Neural cell (in vitro differentiated cells): ENCODE measurements around the gene USP53.

Experiments
- CTCF ChIP-seq: fragments of 450-650 bp; IDR thresholded peaks from 2 replicates; pipeline ENCODE4 v1.5.1; 2014; ENCODE audit warnings: antibody characterized with exemption, mild to moderate bottlenecking, moderate library complexity; ENCODE audit not compliant: poor library complexity, severe bottlenecking
- EP300 ChIP-seq: fragments of 450-650 bp; conservative IDR thresholded peaks from 2 replicates; pipeline ENCODE4 v1.6.1; 2014; ENCODE audit warnings: antibody characterized with exemption, mild to moderate bottlenecking, moderate library complexity; ENCODE audit not compliant: poor library complexity, severe bottlenecking
- EZH2 ChIP-seq: fragments of 200-600, 300-800 bp; shearing (Covaris generic), sonication (generic); IDR thresholded peaks from 2 replicates; pipeline ENCODE4 v1.6.1; 2014; ENCODE audit warnings: antibody characterized with exemption, low read length, borderline replicate concordance, mild to moderate bottlenecking; ENCODE audit not compliant: insufficient read depth, poor library complexity, severe bottlenecking
- POLR2AphosphoS5 ChIP-seq: IDR thresholded peaks from 2 replicates; pipeline ENCODE4 v1.6.1; 2012
- REST ChIP-seq: IDR thresholded peaks from 2 replicates; pipeline ENCODE4 v1.6.1; 2012; ENCODE audit warnings: borderline replicate concordance
- SMC3 ChIP-seq: fragments of 450-650 bp; conservative IDR thresholded peaks from 2 replicates; pipeline ENCODE4 v1.6.1; 2014; ENCODE audit warnings: antibody characterized with exemption, mild to moderate bottlenecking, moderate library complexity; ENCODE audit not compliant: poor library complexity
- TAF1 ChIP-seq: IDR thresholded peaks from 2 replicates; pipeline ENCODE4 v1.6.1; 2012; ENCODE audit warnings: low read depth

DNA sequence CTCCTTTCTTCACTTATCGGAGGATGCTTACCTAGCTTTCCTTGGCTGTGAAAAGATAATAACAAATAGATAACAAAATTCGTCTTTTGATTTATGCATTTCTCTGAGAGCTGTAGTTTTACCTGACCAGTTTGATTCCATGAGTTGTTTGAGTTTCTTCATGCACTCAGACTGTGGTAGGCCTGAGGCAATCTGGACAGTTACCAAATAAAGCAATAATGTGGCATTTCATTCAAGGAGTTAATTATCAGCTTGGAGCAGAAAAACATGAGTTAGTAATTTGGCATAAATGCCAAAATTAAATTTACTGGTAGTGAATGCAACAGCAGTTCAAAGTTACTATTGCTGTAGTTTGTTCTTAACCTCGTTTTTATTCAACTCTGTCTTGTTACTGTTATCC, 56.0 kb downstream of the USP53 start:
- TF ChIP-seq CTCF (no peak), POLR2AphosphoS5 (no peak), REST (no peak), EP300 (no peak), TAF1 (no peak), SMC3 (no peak), EZH2 (no peak)
